NCI-H1105 (cell line): ENCODE measurements around the gene OR2AK2.
"Not testable (repeated sequence)": the region's sequence is repeated elsewhere in the genome, so short reads cannot be mapped to it uniquely, and the experiment has no call there.

Source experiments
- DNase-seq: peaks from one replicate; lab custom pipeline; 2025; lab: John Stamatoyannopoulos, UW

OR2AK2 gene, protein sequence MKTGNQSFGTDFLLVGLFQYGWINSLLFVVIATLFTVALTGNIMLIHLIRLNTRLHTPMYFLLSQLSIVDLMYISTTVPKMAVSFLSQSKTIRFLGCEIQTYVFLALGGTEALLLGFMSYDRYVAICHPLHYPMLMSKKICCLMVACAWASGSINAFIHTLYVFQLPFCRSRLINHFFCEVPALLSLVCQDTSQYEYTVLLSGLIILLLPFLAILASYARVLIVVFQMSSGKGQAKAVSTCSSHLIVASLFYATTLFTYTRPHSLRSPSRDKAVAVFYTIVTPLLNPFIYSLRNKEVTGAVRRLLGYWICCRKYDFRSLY

GRCh38 chr1:247964933-247965332 is at the start of gene OR2AK2:
TSS of gene OR2AK2 (plus strand) at chr1:247965233. CDS start at chr1:247965377, 144 bp downstream.
- DNase-seq: no peak

GRCh38 chr1:247919952-247920351 is 45.1 kb upstream of the OR2AK2 start, which contains the start of gene OR2T8:
TSS of gene OR2T8 (plus strand) at chr1:247920252. CDS start at chr1:247921018, 766 bp downstream.
- DNase-seq: no peak

DNA sequence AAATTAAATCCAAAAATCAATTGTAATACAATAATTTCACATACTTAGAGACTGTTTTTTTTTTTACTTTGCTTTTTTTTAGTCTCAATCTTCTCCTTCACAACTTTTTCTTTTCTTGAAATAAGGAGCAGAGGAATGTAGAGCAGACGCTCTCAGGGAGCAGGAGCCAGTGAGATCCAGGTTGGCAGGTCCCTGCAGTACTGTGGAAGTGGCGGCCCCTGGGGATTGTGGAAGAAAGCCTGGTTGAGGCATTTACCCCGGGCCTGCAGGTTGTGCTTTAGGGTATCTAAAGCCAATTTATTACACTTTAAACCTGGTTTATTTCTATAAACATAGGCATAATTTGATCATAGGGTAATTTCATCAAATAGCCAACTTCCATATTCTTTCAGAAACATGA is 41.1 kb upstream of the OR2AK2 start:
- DNase-seq: no peak

- no peak for DNase-seq
Observed at GRCh38 chr1:247924868-247925267, 40.2 kb upstream of the OR2AK2 start, which contains the start of gene OR2AJ1. TSS of gene OR2AJ1 (plus strand) at chr1:247924889. CDS start at chr1:247933769, 8,880 bp downstream.

DNA sequence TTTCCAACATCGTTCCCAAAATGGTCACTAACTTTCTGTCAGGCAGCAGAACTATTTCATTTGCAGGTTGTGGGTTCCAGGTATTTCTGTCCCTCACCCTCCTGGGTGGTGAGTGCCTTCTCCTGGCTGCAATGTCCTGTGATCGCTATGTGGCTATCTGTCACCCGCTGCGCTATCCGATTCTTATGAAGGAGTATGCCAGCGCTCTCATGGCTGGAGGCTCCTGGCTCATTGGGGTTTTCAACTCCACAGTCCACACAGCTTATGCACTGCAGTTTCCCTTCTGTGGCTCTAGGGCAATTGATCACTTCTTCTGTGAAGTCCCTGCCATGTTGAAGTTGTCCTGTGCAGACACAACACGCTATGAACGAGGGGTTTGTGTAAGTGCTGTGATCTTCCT is 31.0 kb upstream of the OR2AK2 start:
- DNase-seq: no peak

GRCh38 chr1:247935781-247936180 is 29.3 kb upstream of the OR2AK2 start:
- no peak for DNase-seq

GRCh38 chr1:247936415-247936814 is 28.6 kb upstream of the OR2AK2 start:
- no peak for DNase-seq

GRCh38 chr1:247936965-247937734 is 27.9 kb upstream of the OR2AK2 start:
- not testable (repeated sequence) for DNase-seq

- no peak for DNase-seq
Observed at GRCh38 chr1:247942624-247943023, 22.4 kb upstream of the OR2AK2 start.

DNA sequence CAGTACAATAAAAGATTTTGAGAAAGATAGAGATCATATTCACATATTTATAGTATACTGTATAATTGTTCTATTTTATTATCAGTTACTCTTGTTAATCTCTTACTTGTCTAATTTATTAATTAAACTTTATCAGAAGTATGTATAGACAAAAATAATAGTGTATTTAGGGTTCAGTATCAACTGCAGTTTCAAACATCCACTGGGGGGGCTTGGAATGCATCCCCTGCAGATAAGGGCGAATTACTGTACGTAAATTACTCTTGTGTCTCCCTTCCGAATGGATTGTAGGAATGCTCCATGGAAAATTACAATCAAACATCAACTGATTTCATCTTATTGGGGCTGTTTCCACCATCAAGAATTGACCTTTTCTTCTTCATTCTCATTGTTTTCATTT is 16.5 kb upstream of the OR2AK2 start, which contains the start of gene OR2L8:
Gene OR2L8, plus strand, starts transcription at position 301 of the 400 bp plus-strand sequence. Its CDS starts 0 bp downstream, at position 301.
- DNase-seq: no peak

DNA sequence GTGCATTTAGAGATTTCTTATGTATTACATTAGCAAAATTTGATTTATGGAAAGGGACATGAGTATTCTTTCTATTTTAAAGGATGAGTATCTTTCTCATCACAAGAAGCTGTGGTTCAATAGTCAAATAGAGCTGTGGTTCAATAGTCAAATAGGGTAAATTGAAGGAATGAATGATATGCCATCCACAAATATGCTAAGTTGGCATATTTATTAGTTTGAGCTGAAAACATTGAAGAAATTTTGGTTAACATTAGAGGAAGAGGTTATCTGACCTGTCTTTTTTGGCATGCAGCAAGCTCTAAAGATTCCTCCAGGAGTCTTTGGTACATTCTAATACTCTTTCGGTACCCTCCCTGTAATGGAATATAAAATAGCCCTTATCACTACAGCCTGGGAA is 11.6 kb upstream of the OR2AK2 start:
- DNase-seq: no peak

GRCh38 chr1:247961791-247962190 is 3.2 kb upstream of the OR2AK2 start:
- DNase-seq: no peak

- DNase-seq: no peak
Observed at GRCh38 chr1:247962911-247963588, 2.0 kb upstream of the OR2AK2 start.

DNA sequence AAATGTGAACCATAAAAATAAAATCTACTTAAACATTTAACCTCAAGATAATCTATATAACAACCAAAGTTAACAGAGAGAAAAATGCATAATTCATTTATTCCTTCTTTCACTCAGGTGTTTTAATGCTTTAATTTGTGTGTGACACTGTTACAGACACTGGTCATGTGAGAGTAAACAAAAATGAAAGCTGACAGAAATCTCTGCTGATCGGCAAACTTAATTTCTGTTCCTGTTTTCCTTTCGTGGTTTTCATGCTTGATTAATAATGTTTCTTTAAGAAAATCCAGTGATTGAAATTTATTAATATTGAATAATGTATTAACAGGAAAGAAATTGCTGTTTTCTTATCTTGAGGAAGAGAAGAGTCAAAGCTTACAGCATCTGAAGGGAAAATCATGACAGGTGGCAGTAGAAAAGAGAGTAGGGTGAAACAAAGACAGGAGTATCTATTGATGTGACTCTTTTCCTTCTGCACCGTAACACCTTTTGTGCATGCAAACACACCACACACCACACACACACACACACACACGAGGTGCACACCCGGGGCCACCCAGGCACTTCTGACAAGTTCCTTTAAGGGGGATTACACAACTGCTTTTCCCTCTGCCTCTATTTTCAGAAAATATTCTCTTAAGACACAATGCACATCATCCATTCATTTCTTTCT is 1.6 kb downstream of the OR2AK2 start:
- DNase-seq: no peak

DNA sequence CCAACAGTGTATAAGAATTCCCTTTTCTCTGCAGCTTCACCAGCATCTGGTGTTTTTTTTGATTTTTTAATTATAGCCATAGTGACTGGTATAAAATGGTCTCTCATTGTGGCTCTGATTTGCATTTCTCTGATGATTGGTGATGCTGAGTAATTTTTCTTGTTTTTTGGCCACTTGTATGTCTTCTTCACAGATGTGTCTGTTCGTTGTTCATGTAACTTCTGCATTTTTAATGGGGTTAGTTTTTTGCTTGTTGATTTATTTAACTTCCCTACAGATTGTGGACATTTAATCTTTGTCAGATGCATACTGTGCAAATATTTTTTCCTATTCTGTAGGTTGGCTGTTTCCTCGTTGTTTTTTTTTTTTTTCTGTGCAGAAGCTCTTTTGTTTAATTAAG is 28.0 kb downstream of the OR2AK2 start:
- DNase-seq: no peak

DNA sequence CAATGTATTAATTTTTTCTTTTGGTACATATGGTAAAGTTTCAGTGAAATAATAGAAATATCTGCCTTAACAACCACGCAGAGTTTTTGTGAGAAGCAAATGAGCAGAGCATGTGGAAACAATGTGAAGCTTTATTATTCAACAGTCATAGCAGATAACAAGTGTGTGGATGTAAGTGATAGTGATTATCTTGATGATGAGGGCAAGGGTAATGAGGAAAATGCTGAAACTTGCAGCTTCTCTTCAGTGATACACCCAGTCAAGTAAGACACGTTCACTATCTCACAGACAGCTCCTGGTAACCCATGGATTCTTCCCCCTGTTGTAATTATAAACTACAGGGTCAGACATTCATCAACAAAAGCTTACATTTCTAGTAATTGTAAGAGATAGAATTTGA is 33.8 kb downstream of the OR2AK2 start:
- DNase-seq: no peak

GRCh38 chr1:248000169-248000568 is 35.1 kb downstream of the OR2AK2 start:
- no peak for DNase-seq

DNA sequence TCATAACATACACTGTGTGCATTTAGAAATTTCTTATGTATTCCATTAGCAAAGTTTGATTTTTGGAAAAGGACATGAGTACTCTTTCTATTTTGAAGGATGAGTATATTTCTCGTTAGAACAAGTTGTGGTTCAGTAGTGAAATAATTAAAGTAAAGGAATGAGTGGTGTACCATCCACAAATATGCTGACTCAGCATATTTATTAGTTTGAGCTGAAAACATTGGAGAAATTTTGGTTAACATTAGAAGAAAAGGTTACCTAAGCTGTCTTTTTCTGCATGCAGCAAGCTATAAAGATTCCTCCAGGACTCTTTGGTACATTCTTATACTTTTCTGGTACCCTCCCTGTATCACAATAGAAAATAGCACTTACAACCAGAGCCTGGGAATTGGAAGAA is 42.7 kb downstream of the OR2AK2 start:
- no peak for DNase-seq

GRCh38 chr1:248009681-248010080 is 44.6 kb downstream of the OR2AK2 start:
- no peak for DNase-seq

DNA sequence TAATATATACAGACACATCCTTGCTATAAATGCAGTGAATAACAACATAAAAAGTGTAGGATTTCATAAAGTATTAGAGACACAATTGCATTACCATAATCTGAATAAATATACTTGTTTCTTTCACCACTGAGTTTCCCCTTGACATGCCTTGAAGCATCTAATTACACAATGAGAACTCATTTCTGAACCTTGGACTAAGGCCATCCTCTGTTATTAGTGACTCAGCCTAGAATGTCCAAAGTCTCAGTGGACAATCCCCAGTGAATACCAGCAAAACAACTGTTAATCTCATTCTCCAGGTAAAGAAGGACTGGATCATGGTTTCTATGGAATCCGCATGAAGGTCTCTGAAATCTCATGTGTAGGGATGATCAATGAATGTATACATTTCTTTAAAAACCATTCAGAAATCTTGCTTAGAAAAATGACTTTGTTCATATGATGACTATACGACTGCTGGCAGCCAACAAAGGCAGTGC is 48.2 kb downstream of the OR2AK2 start, which contains the start of gene OR2L5:
Gene OR2L5, plus strand, starts transcription at position 432 of the 482 bp plus-strand sequence. CDS start 8,288 bp downstream, outside the sequence.
- DNase-seq: no peak

DNA sequence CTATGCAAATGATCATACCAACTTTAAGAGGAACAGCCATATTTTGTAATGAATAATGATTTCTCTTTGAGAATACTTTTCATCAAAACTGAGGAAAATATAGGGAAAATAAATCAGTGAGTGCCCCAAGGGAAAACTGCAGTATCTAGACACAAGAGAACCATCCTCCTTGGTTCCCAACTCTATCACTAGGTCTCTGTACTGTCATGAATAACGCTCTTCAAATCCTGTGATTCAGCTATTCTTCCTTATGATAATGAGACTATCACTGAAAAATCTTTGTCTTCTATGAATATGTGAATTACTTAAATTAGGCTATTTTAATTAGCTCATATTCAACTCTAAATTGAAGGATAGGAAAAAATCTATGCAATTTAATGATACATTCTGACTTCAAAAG is 50.8 kb downstream of the OR2AK2 start:
- DNase-seq: no peak
